Glomerular endothelial cell (primary cell): Measurements from ENCODE around the gene SLC4A7. TPM values are rescaled to one million over a fixed set of nuclear protein-coding genes. Genes with fewer than 3 reads are reported as not detected.
"Not testable (repeated sequence)": the region's sequence is repeated elsewhere in the genome, so short reads cannot be mapped to it uniquely, and the experiment has no call there.

Source experiments
- DNase-seq: peaks from one replicate; pipeline ENCODE4 v3.0.0-alpha.2; 2011; ENCODE audit warnings: low read depth, low spot score; ENCODE audit errors: extremely low read depth
- total RNA-seq: library from RNA; depleted of rRNA; stranded (reverse); fragments of >200 nt; gene quantifications from 2 replicates; pipeline ENCODE4 v1.2.3, GENCODE V29; 2015

Gene SLC4A7
- total RNA-seq, 1 donor from 2014 or later: 84.8 TPM

GRCh38 chr3:27438352-27438751 is 45.8 kb downstream of the SLC4A7 start:
- not testable (repeated sequence) for DNase-seq

- peak; percentile 73 for DNase-seq
Observed at GRCh38 chr3:27431116-27431515, 53.1 kb downstream of the SLC4A7 start.

GRCh38 chr3:27429909-27430308 is 54.3 kb downstream of the SLC4A7 start:
- no peak for DNase-seq

GRCh38 chr3:27428446-27428845 is 55.7 kb downstream of the SLC4A7 start:
- no peak for DNase-seq

- DNase-seq: no peak
Observed at GRCh38 chr3:27426926-27427325, 57.3 kb downstream of the SLC4A7 start.

GRCh38 chr3:27425896-27426565 is 58.2 kb downstream of the SLC4A7 start:
- no peak for DNase-seq

GRCh38 chr3:27424812-27425521 is 59.2 kb downstream of the SLC4A7 start:
- not testable (repeated sequence) for DNase-seq

GRCh38 chr3:27423463-27423862 is 60.7 kb downstream of the SLC4A7 start:
- no peak for DNase-seq

GRCh38 chr3:27422617-27423016 is 61.6 kb downstream of the SLC4A7 start:
- DNase-seq: no peak

- no peak for DNase-seq
Observed at GRCh38 chr3:27415202-27415601, 69.0 kb downstream of the SLC4A7 start.

- DNase-seq: no peak
Observed at GRCh38 chr3:27392950-27393679, 91.1 kb downstream of the SLC4A7 start.

GRCh38 chr3:27392414-27392813 is 91.8 kb downstream of the SLC4A7 start:
- DNase-seq: not testable (repeated sequence)

- no peak for DNase-seq
Observed at GRCh38 chr3:27391796-27392195, 92.4 kb downstream of the SLC4A7 start.

- DNase-seq: no peak
Observed at GRCh38 chr3:27387625-27388024, 96.6 kb downstream of the SLC4A7 start.

GRCh38 chr3:27385504-27385903 is 98.7 kb downstream of the SLC4A7 start:
- DNase-seq: no peak

- no peak for DNase-seq
Observed at GRCh38 chr3:27384191-27384590, 100.0 kb downstream of the SLC4A7 start.

GRCh38 chr3:27380433-27381357 is 103.5 kb downstream of the SLC4A7 start:
- no peak for DNase-seq

- DNase-seq: no peak
Observed at GRCh38 chr3:27378331-27378730, 105.9 kb downstream of the SLC4A7 start.

GRCh38 chr3:27376109-27376772 is 107.9 kb downstream of the SLC4A7 start:
- no peak for DNase-seq
